HEK293 (cell line): ENCODE data around the gene SH3BP5L.

ENCODE experiments used
- CTCF ChIA-PET: fragments of 350-600 bp; formaldehyde crosslinking; extraction: SDS; loops from one replicate; lab custom pipeline; 2021; ENCODE audit warnings: antibody characterized with exemption; lab: Yijun Ruan, JAX
- POLR2A ChIA-PET: fragments of 300-600 bp; formaldehyde crosslinking; extraction: SDS; loops from one replicate; lab custom pipeline; 2020; ENCODE audit warnings: antibody characterized with exemption, inconsistent platforms; lab: Yijun Ruan, JAX
- H3K27ac ChIP-seq: fragments of 200-500 bp; sonication (Bioruptor generic); 2 replicates; pipeline ENCODE4 v1.5.1; 2014; ENCODE audit warnings: low read depth, low read length, control low read depth, inconsistent platforms; ENCODE audit errors: extremely low read depth
- H3K36me3 ChIP-seq, 2 experiments: fragments of 200-500 bp in 1 of 2; sonication (Bioruptor generic) in 1 of 2; 1 replicate in 1 of 2; 2 replicates in 1 of 2; pipeline ENCODE4 v1.5.1; 2014 to 2017; ENCODE audit warnings: inconsistent platforms in 2 of 2, low read length in 2 of 2; ENCODE audit not compliant: control insufficient read depth in 2 of 2, insufficient read depth in 1 of 2
- H3K4me1 ChIP-seq: fragments of 200-500 bp; sonication (Bioruptor generic); 2 replicates; pipeline ENCODE4 v1.5.1; 2014; ENCODE audit warnings: mild to moderate bottlenecking, low read length, inconsistent platforms; ENCODE audit not compliant: control insufficient read depth, insufficient read depth
- H3K4me3 ChIP-seq: 2 replicates; pipeline ENCODE4 v1.5.1; 2011; ENCODE audit warnings: low read depth, mild to moderate bottlenecking, control low read depth, low read length, moderate library complexity
- H3K9me3 ChIP-seq: fragments of 200-500 bp; sonication (Bioruptor generic); 2 replicates; pipeline ENCODE4 v1.5.1; 2014; ENCODE audit warnings: low read depth, low read length, inconsistent platforms; ENCODE audit not compliant: control insufficient read depth, insufficient read depth
- BCL11A ChIP-seq: fragments of 450-650 bp; formaldehyde crosslinking; IDR thresholded peaks from 2 replicates; pipeline ENCODE4 v1.5.1; 2016; ENCODE audit warnings: low read depth, missing biosample characterization, missing genetic modification characterization
- GFI1B ChIP-seq: fragments of 450-650 bp; formaldehyde crosslinking; IDR thresholded peaks from 2 replicates; pipeline ENCODE4 v1.5.1; 2016; ENCODE audit warnings: missing biosample characterization, missing genetic modification characterization
- INSM2 ChIP-seq: fragments of 450-650 bp; formaldehyde crosslinking; IDR thresholded peaks from 2 replicates; pipeline ENCODE4 v1.5.1; 2016; ENCODE audit warnings: missing biosample characterization, missing genetic modification characterization
- KLF16 ChIP-seq: fragments of 450-650 bp; formaldehyde crosslinking; IDR thresholded peaks from 2 replicates; pipeline ENCODE4 v1.5.1; 2017; ENCODE audit warnings: missing biosample characterization, missing genetic modification characterization
- KLF7 ChIP-seq: fragments of 450-650 bp; formaldehyde crosslinking; IDR thresholded peaks from 2 replicates; pipeline ENCODE4 v1.5.1; 2016; ENCODE audit warnings: missing biosample characterization, missing genetic modification characterization, borderline replicate concordance
- MZF1 ChIP-seq: fragments of 450-650 bp; formaldehyde crosslinking; IDR thresholded peaks from 2 replicates; pipeline ENCODE4 v1.5.1; 2017; ENCODE audit warnings: missing biosample characterization, missing genetic modification characterization, borderline replicate concordance
- PRDM1 ChIP-seq: fragments of 450-650 bp; formaldehyde crosslinking; IDR thresholded peaks from 2 replicates; pipeline ENCODE4; 2016; ENCODE audit warnings: missing biosample characterization, missing genetic modification characterization
- SETDB1 ChIP-seq: IDR thresholded peaks from one replicate; pipeline ENCODE4 v1.6.1; 2017; ENCODE audit warnings: mild to moderate bottlenecking, low read length, moderate library complexity, mixed read lengths; ENCODE audit not compliant: insufficient read length
- ZBTB1 ChIP-seq: fragments of 450-650 bp; formaldehyde crosslinking; IDR thresholded peaks from 2 replicates; pipeline ENCODE4 v1.5.1; 2016; ENCODE audit warnings: missing biosample characterization, missing genetic modification characterization
- ZBTB7A ChIP-seq: fragments of 450-650 bp; formaldehyde crosslinking; IDR thresholded peaks from 2 replicates; pipeline ENCODE4 v1.5.1; 2016; ENCODE audit warnings: low read depth, missing biosample characterization, missing genetic modification characterization
- ZFP3 ChIP-seq: fragments of 450-650 bp; formaldehyde crosslinking; IDR thresholded peaks from 2 replicates; pipeline ENCODE4 v1.5.1; 2016; ENCODE audit warnings: low read depth, missing biosample characterization, missing genetic modification characterization
- ZNF10 ChIP-seq: fragments of 450-650 bp; formaldehyde crosslinking; IDR thresholded peaks from 2 replicates; pipeline ENCODE4 v1.5.1; 2017; ENCODE audit warnings: missing biosample characterization, missing genetic modification characterization
- ZNF133 ChIP-seq: fragments of 450-650 bp; formaldehyde crosslinking; IDR thresholded peaks from 2 replicates; pipeline ENCODE4 v1.5.1; 2016; ENCODE audit warnings: missing biosample characterization, missing genetic modification characterization
- ZNF18 ChIP-seq: fragments of 450-650 bp; formaldehyde crosslinking; IDR thresholded peaks from 2 replicates; pipeline ENCODE4 v1.5.1; 2016; ENCODE audit warnings: missing biosample characterization, missing genetic modification characterization
- ZNF184 ChIP-seq: fragments of 450-650 bp; IDR thresholded peaks from 2 replicates; pipeline ENCODE4 v1.5.1; 2018; ENCODE audit warnings: missing biosample characterization, mild to moderate bottlenecking, missing genetic modification characterization
- ZNF223 ChIP-seq: fragments of 450-650 bp; formaldehyde crosslinking; IDR thresholded peaks from 2 replicates; pipeline ENCODE4 v1.5.1; 2016; ENCODE audit warnings: missing biosample characterization, missing genetic modification characterization
- ZNF24 ChIP-seq: fragments of 450-650 bp; formaldehyde crosslinking; IDR thresholded peaks from 2 replicates; pipeline ENCODE4 v1.5.1; 2016; ENCODE audit warnings: missing biosample characterization, missing genetic modification characterization
- ZNF248 ChIP-seq: fragments of 450-650 bp; formaldehyde crosslinking; IDR thresholded peaks from 2 replicates; pipeline ENCODE4 v1.5.1; 2017; ENCODE audit warnings: missing biosample characterization, missing genetic modification characterization
- ZNF266 ChIP-seq: fragments of 450-650 bp; formaldehyde crosslinking; IDR thresholded peaks from 2 replicates; pipeline ENCODE4 v1.5.1; 2016; ENCODE audit warnings: missing biosample characterization, missing genetic modification characterization, low read depth
- ZNF335 ChIP-seq: fragments of 450-650 bp; formaldehyde crosslinking; conservative IDR thresholded peaks from 2 replicates; pipeline ENCODE4 v1.5.1; 2016; ENCODE audit warnings: missing biosample characterization, missing genetic modification characterization
- ZNF426 ChIP-seq: fragments of 450-650 bp; formaldehyde crosslinking; IDR thresholded peaks from 2 replicates; pipeline ENCODE4 v1.5.1; 2017; ENCODE audit warnings: missing biosample characterization, missing genetic modification characterization, mild to moderate bottlenecking, inconsistent platforms, moderate library complexity
- ZNF596 ChIP-seq: fragments of 450-650 bp; IDR thresholded peaks from 2 replicates; pipeline ENCODE4 v1.5.0; 2018; ENCODE audit warnings: missing biosample characterization, mild to moderate bottlenecking, missing genetic modification characterization, moderate library complexity
- ZNF624 ChIP-seq: fragments of 450-650 bp; formaldehyde crosslinking; IDR thresholded peaks from 2 replicates; pipeline ENCODE4 v1.5.1; 2017; ENCODE audit warnings: missing biosample characterization, missing genetic modification characterization
- ZNF626 ChIP-seq: fragments of 450-650 bp; sonication (Bioruptor Pico); formaldehyde crosslinking; IDR thresholded peaks from 2 replicates; pipeline ENCODE4 v1.5.1; 2018; ENCODE audit warnings: missing biosample characterization, missing genetic modification characterization, inconsistent platforms
- ZNF629 ChIP-seq: fragments of 450-650 bp; formaldehyde crosslinking; IDR thresholded peaks from 2 replicates; pipeline ENCODE4 v1.5.1; 2017; ENCODE audit warnings: missing biosample characterization, missing genetic modification characterization
- ZNF645 ChIP-seq: fragments of 450-650 bp; formaldehyde crosslinking; IDR thresholded peaks from 2 replicates; pipeline ENCODE4; 2016; ENCODE audit warnings: missing biosample characterization, missing genetic modification characterization
- ZNF664 ChIP-seq: fragments of 450-650 bp; formaldehyde crosslinking; IDR thresholded peaks from 2 replicates; pipeline ENCODE4 v1.5.1; 2016; ENCODE audit warnings: missing biosample characterization, missing genetic modification characterization
- ZNF777 ChIP-seq: fragments of 450-650 bp; formaldehyde crosslinking; IDR thresholded peaks from 2 replicates; pipeline ENCODE4 v1.5.1; 2017; ENCODE audit warnings: missing biosample characterization, missing genetic modification characterization, borderline replicate concordance
- ZNF843 ChIP-seq: fragments of 450-650 bp; formaldehyde crosslinking; IDR thresholded peaks from 2 replicates; pipeline ENCODE4 v1.5.1; 2016; ENCODE audit warnings: missing biosample characterization, missing genetic modification characterization
- ZSCAN5A ChIP-seq: fragments of 450-650 bp; formaldehyde crosslinking; IDR thresholded peaks from 2 replicates; pipeline ENCODE4 v1.5.1; 2016; ENCODE audit warnings: missing biosample characterization, missing genetic modification characterization

The SH3BP5L gene

GRCh38 chr1:248776991-248777390 is 48.7 kb downstream of the SH3BP5L start:
- CTCF ChIA-PET = no interaction called here
- Histone ChIP-seq H3K4me3 (no peak overlapping the region), H3K27ac (no peak overlapping the region), H3K36me3 (no peaks in the 10 kb centered on the region), H3K9me3 (no peaks in the 10 kb centered on the region), H3K4me1 (no peaks in the 10 kb centered on the region)
- TF ChIP-seq ZNF664 (tag by site-specific recombination) (no peak), PRDM1 (tag by site-specific recombination) (no peak), ZNF843 (tag by site-specific recombination) (no peak), INSM2 (tag by site-specific recombination) (no peak), ZNF777 (tag by site-specific recombination) (no peak), ZNF426 (tag by site-specific recombination) (no peak), KLF7 (tag by site-specific recombination) (no peak), ZSCAN5A (tag by site-specific recombination) (no peak), BCL11A (tag by site-specific recombination) (no peak), ZNF266 (tag by site-specific recombination) (no peak), ZNF10 (no peak)
- POLR2A ChIA-PET = no interaction called here

- Histone ChIP-seq H3K4me3 (no peak overlapping the region), H3K27ac (no peak overlapping the region), H3K36me3 (no peaks in the 10 kb centered on the region), H3K9me3 (no peaks in the 10 kb centered on the region), H3K4me1 (no peaks in the 10 kb centered on the region)
- ChIA-PET CTCF (no interaction called here), POLR2A (no interaction called here)
- no peak for TF ChIP-seq ZNF624
- no peak for TF ChIP-seq ZNF133 (tag by site-specific recombination)
- TF ChIP-seq ZNF184 (tag by site-specific recombination) = no peak
- TF ChIP-seq ZNF626 (tag by site-specific recombination) = no peak
- TF ChIP-seq ZNF335 (tag by site-specific recombination) = no peak
- no peak for TF ChIP-seq KLF16 (tag by site-specific recombination)
- TF ChIP-seq ZNF248 (tag by site-specific recombination) = no peak
- TF ChIP-seq ZNF223 (tag by site-specific recombination) = no peak
- no peak for TF ChIP-seq ZBTB1
- no peak for TF ChIP-seq ZNF645 (tag by site-specific recombination)
- no peak for TF ChIP-seq ZNF426 (tag by site-specific recombination)
- TF ChIP-seq ZBTB7A = no peak
- TF ChIP-seq MZF1 (tag by site-specific recombination) = no peak
- TF ChIP-seq ZNF18 (tag by site-specific recombination) = no peak
- TF ChIP-seq ZNF629 (tag by site-specific recombination) = no peak
- TF ChIP-seq ZFP3 (tag by site-specific recombination) = no peak
- no peak for TF ChIP-seq ZNF24 (tag by site-specific recombination)
- TF ChIP-seq ZNF596 (tag by site-specific recombination) = no peak
- no peak for TF ChIP-seq SETDB1
- no peak for TF ChIP-seq GFI1B (tag by site-specific recombination)
Observed at GRCh38 chr1:248775441-248775840, 50.3 kb downstream of the SH3BP5L start.
